Body of pancreas (tissue), 4 donors: ENCODE data around the gene CYP11A1. TPM values are rescaled to one million over a fixed set of nuclear protein-coding genes. Genes with fewer than 3 reads are reported as not detected.
A peak's percentile ranks its signal among the peaks of the same experiment; 100 is the strongest.

Experiments
- ATAC-seq: fragments of 150-250 bp; one replicate; pipeline ENCODE4 v1.9.1; 2016
- DNase-seq, 4 donors: peaks; one replicate each; pipeline ENCODE4 v3.0.0-alpha.2; 2019
- H3K27ac ChIP-seq, 4 donors: fragments of 200-600 bp; sonication (generic); 1 replicate in 3 of 4; 2 replicates in 1 of 4; pipeline versions ENCODE4 v1.5.1 to v1.6.1; 2016 to 2019; ENCODE audit warnings: mild to moderate bottlenecking in 1 of 4, mixed read lengths in 1 of 4, moderate library complexity in 1 of 4
- H3K27me3 ChIP-seq, 2 donors: fragments of 200-600 bp; sonication (generic); one replicate each; pipeline ENCODE4 v1.6.0; 2016; ENCODE audit warnings: mild to moderate bottlenecking in 1 of 2
- H3K36me3 ChIP-seq, 2 donors: fragments of 200-600 bp; sonication (generic); replicated peaks in 1 of 2; 2 replicates each; pipeline ENCODE4 v1.5.1; 2016; ENCODE audit warnings: low read depth in 2 of 2; ENCODE audit not compliant: insufficient read depth in 1 of 2
- H3K4me1 ChIP-seq: fragments of 200-600 bp; sonication (generic); one replicate; pipeline ENCODE4 v1.6.0; 2016
- H3K4me3 ChIP-seq, 2 donors: fragments of 200-600 bp; sonication (generic); 1 replicate in 1 of 2; 2 replicates in 1 of 2; pipeline ENCODE4 v1.5.1; 2016 to 2019
- H3K9me3 ChIP-seq, 3 donors: fragments of 200-600 bp; sonication (generic); 1 replicate in 2 of 3; 2 replicates in 1 of 3; pipeline ENCODE4 v1.5.1; 2016
- CTCF ChIP-seq, 7 experiments: fragments of 450-650 bp in 4 of 7; fragments of 200-600 bp in 3 of 7; sonication (generic) in 3 of 7; IDR thresholded peaks; one replicate each; pipeline ENCODE4 v1.5.1; 2016 to 2019; ENCODE audit warnings: antibody characterized with exemption in 7 of 7
- POLR2A ChIP-seq, 3 donors: fragments of 450-650 bp; IDR thresholded peaks; one replicate each; pipeline ENCODE4 v1.6.1; 2016; ENCODE audit warnings: antibody characterized with exemption in 3 of 3, mild to moderate bottlenecking in 2 of 3
- WGBS, 2 donors: methylation state at CpG; one replicate each; pipeline ENCODE4 v1.1.5; 2017; 5-methylcytosine and 5-hydroxymethylcytosine counted together
- intact Hi-C: fragments of 100-400 bp; cut with DNase I; formaldehyde crosslinking; loops from one replicate; pipeline ENCODE4 v1.15.1; 2023
- total RNA-seq, 2 donors: library from RNA; depleted of rRNA; stranded (reverse); fragments of >200 nt; gene quantifications; one replicate each; pipeline ENCODE4 v1.1.0, GENCODE V29; 2016

Gene CYP11A1
- total RNA-seq, 2 donors from 2014 or later = 0.26 to 0.99 TPM

- Histone ChIP-seq H3K9me3 (no peaks in the 10 kb centered on the region), H3K27me3 (no peaks in the 10 kb centered on the region), H3K4me1 (no peaks in the 10 kb centered on the region), H3K36me3 (no peaks in the 10 kb centered on the region), H3K4me3 (no peak overlapping the region), H3K27ac (no peak overlapping the region)
- intact Hi-C loops = loop anchor here (5.0 to 10.0 kb wide), 2 partner anchors 58 to 381 kb away; no protein-coding TSS in a partner anchor
- DNase-seq (no peak), ATAC-seq (no peak)
- TF ChIP-seq POLR2A (IDR thresholded peaks at IDR 0.05) (no peak), CTCF (IDR thresholded peaks at IDR 0.05) (no peak)
- WGBS, 2 donors = 54 to 69% methylated on average over 8 of the region's 8 CpGs
Observed at GRCh38 chr15:74383695-74384565, 16.5 kb upstream of the CYP11A1 start.

GRCh38 chr15:74383286-74383685 is 15.8 kb upstream of the CYP11A1 start:
- ATAC-seq = no peak

GRCh38 chr15:74382004-74382816 is 14.8 kb upstream of the CYP11A1 start:
- WGBS, 2 donors = 41 to 58% methylated on average over 9 to 11 of the region's 13 CpGs
- ATAC-seq = peak; percentile 81

More at GRCh38 chr15:74383286-74383685, 15.8 kb upstream of the CYP11A1 start:
- 86% methylated on average over 4 of the region's 4 CpGs; no CpG with 5 or more reads in 1 of the 2 donors for WGBS, 2 donors
- Histone ChIP-seq H3K36me3 (no peaks in the 10 kb centered on the region), H3K4me1 (no peaks in the 10 kb centered on the region), H3K4me3 (no peak overlapping the region), H3K27ac (no peak overlapping the region), H3K9me3 (no peaks in the 10 kb centered on the region), H3K27me3 (no peaks in the 10 kb centered on the region)
- intact Hi-C loops = loop anchor here (5.0 to 10.0 kb wide), 2 partner anchors 59 to 382 kb away; no protein-coding TSS in a partner anchor
- DNase-seq = no peak
- TF ChIP-seq POLR2A (IDR thresholded peaks at IDR 0.05) (no peak), CTCF (IDR thresholded peaks at IDR 0.05) (no peak)

GRCh38 chr15:74381481-74381880 is 14.0 kb upstream of the CYP11A1 start:
- no peaks in the 10 kb centered on the region for H3K36me3 ChIP-seq
- no peak overlapping the region for H3K27ac ChIP-seq
- no peak for DNase-seq
- no peaks in the 10 kb centered on the region for H3K27me3 ChIP-seq
- TF ChIP-seq CTCF (IDR thresholded peaks at IDR 0.05) = no peak
- TF ChIP-seq POLR2A (IDR thresholded peaks at IDR 0.05) = no peak
- intact Hi-C loops = loop anchor here (5.0 to 10.0 kb wide), 2 partner anchors 61 to 383 kb away; no protein-coding TSS in a partner anchor
- no peaks in the 10 kb centered on the region for H3K9me3 ChIP-seq
- no peaks in the 10 kb centered on the region for H3K4me1 ChIP-seq
- no peak for ATAC-seq
- WGBS, 2 donors = 60 to 80% methylated on average over 3 to 5 of the region's 5 CpGs
- no peak overlapping the region for H3K4me3 ChIP-seq

More at GRCh38 chr15:74382004-74382816, 14.8 kb upstream of the CYP11A1 start:
- TF ChIP-seq POLR2A (IDR thresholded peaks at IDR 0.05) = no peak
- TF ChIP-seq CTCF (IDR thresholded peaks at IDR 0.05) = peak; percentile 73 to 91 (median 83)
- H3K27ac ChIP-seq = no peak overlapping the region
- no peak overlapping the region for H3K4me3 ChIP-seq
- H3K9me3 ChIP-seq = no peaks in the 10 kb centered on the region
- intact Hi-C loops = loop anchor here (5.0 to 10.0 kb wide), 2 partner anchors 60 to 383 kb away; no protein-coding TSS in a partner anchor
- no peaks in the 10 kb centered on the region for H3K27me3 ChIP-seq
- H3K36me3 ChIP-seq = no peaks in the 10 kb centered on the region
- H3K4me1 ChIP-seq = no peaks in the 10 kb centered on the region
- DNase-seq = peak; percentile 82 to 88 (median 85)
